Thyroid gland (tissue), 4 donors: ENCODE results near the gene MAD1L1.

ENCODE experiments used
- CTCF ChIP-seq, 6 experiments: fragments of 200-600 bp in 3 of 6; fragments of 450-650 bp in 3 of 6; sonication (generic) in 3 of 6; IDR thresholded peaks; one replicate each; pipeline ENCODE4 v1.5.1; 2016 to 2019; ENCODE audit warnings: antibody characterized with exemption in 6 of 6, mild to moderate bottlenecking in 2 of 6, inconsistent platforms in 1 of 6, moderate library complexity in 1 of 6
- POLR2A ChIP-seq, 2 donors: fragments of 450-650 bp; IDR thresholded peaks; one replicate each; pipeline ENCODE4 v1.6.1; 2017; ENCODE audit warnings: antibody characterized with exemption in 2 of 2, mild to moderate bottlenecking in 2 of 2, moderate library complexity in 1 of 2

- no peak for TF ChIP-seq CTCF (IDR thresholded peaks at IDR 0.05)
- TF ChIP-seq POLR2A (IDR thresholded peaks at IDR 0.05): no peak
Measured at GRCh38 chr7:1910081-1910685, 322.6 kb downstream of the MAD1L1 start.
